Measurements from ENCODE around the gene SHH.

Gene SHH

GRCh38 chr7:155804897-155805825, 7.1 kb downstream of the SHH start:
- DNase-seq: peak; percentile 69

DNA sequence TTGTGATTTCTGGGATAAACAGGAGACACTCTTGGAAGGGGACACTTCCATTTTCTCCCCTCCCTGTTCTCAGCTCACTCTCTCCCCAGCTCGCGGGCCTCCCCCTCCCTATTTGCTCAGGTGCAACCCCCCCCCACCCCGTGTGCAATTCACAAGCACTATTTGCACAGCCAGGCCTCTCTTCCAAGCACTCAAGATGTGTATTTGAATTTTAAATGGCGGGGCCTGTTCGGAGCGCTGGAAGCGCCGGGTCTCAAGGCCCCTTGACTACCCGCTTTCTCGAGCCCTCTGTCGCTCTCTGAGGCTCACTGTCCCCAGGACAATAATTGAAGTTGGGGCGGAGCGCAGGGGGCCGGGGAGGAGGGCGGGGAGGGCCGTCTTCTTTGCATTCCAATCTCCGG, 7.8 kb downstream of the SHH start:
- DNase-seq: no peak

- DNase-seq: peak; percentile 30
These were observed 8.6 kb downstream of the SHH start for GRCh38 chr7:155803418-155804376.

DNA sequence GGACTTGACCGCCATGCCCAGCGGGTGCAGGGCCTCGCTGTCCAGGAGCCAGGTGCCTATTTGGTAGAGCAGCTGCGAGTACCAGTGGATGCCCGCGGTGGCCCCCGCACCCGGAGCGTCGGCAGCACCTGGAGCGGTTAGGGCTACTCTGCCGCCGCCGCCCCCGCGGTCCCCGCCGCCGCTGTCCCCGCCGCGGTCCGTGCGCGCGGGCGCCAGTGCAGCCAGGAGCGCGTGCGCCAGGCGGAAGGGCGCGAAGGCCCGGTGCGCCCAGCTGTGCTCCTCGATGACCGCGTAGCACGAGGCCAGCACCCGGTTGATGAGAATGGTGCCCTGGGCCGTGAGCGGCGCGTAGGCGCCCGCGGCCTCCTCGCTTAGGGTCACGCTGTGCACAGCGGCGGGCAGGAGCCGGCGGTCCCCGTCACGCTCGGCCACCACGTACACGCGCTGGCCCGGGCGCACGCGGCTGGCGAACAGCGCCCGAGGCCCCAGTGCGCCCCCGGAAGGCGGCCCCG, 9.3 kb downstream of the SHH start:
- no peak for DNase-seq

GRCh38 chr7:155802291-155802690, 10.0 kb downstream of the SHH start:
- no peak for DNase-seq

- DNase-seq: no peak
These were observed 11.5 kb downstream of the SHH start for GRCh38 chr7:155800741-155801267.

GRCh38 chr7:155800301-155800700, 12.0 kb downstream of the SHH start:
- DNase-seq: no peak

DNA sequence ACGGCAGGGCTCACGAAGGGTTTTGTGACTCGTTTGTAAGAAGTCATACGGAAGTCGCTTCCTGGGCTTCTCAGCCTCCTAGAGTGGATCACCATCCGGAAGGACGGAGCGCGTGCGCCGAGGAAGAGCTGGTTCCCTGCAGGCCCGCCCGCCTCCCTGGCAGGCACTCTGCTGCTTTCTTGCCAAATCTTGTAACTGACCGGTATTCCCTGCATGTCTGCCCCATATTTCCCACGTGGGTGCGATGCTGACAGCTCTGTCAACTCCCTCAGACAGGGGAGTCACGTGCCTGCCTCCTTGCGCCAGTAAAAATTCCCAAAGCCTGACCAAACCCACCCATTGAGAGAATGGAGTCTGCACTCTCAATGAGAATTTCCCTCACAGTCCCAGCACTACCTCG, 12.7 kb downstream of the SHH start:
- DNase-seq: no peak

- no peak for DNase-seq
These were observed 13.4 kb downstream of the SHH start for GRCh38 chr7:155798673-155799439.

GRCh38 chr7:155797262-155798250, 14.7 kb downstream of the SHH start:
- DNase-seq: no peak

GRCh38 chr7:155796381-155797261, 15.6 kb downstream of the SHH start:
- peak; percentile 77 for DNase-seq

DNA sequence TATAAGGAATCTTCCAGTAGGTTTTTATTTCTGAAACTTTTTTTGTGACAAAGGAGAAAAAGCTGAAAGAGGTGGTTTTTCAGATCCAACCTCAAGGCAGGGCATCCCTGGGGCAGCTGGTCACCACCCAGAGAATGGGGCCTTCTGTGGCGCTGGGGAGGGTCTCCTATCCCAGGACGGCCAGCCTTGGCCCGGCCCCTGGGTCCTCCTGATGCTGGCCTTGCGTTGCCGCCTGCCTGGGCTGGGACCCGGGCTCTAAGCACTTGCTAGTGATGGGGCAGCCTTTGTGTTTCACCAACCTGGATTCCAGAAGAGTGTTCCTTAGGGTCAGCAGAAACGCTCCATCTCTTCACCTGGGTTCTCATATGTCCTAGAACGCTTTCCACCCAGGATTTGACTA, 16.3 kb downstream of the SHH start:
- DNase-seq: no peak

DNA sequence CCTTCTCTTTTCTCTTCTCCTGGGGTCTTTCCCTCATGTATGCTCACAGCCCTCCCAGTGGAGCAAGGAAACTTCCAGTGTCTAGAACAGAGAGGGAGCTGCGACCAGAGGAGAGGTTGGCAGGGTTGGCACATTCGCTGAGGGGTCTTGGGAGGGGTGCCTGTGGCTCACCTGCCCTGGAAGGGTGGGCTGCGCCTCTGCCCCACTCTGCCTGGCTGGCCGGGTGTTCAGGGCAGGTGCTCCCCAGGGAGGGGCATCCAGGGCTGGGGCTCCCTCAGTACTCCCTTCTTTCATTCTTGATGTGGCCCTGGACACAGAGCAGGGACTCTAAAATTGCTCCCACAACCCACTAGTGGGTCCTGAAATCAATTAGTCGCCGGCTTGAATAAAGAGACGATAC, 16.9 kb downstream of the SHH start:
- DNase-seq: no peak

DNA sequence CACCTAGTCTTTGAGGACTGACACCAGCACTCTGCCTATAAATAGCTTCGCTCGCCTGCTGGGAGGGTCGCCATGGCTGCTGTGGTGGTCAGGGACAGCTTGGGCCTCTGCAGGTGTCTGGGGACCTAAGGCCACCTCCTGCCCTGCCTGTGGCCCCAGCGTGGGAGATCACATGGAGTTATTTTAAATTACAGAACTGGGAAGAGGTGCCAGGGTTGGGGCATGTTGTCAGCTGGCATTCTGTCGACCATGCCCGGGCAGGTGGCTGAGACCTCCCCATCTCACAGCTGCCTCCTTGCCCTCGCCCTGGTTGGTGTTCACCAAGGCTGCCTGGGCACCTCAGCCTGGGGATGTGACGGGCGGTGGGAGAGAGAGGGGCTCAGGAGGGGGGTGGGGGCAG, 18.1 kb downstream of the SHH start:
- DNase-seq: no peak

DNA sequence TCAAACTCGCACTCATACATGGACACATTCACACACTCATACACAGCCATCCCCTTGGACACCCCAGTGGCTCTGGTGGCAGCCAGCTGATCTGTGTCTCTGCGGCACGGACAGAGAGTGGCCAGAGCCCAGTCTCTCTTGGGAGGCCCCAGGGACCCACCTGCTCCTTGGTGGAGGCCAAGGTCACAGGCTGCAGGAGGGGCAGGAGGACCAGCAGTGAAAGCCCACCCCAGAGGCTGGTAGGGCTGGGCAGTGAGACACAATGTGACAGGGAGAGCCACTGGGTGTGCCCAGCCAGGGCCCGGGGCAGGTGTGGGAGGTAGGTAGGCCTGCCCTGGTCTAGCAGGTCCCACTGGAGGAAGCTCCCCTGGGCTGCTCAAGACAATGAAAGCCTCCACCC, 18.5 kb downstream of the SHH start:
- DNase-seq: no peak

GRCh38 chr7:155792999-155793560, 19.2 kb downstream of the SHH start:
- no peak for DNase-seq

DNA sequence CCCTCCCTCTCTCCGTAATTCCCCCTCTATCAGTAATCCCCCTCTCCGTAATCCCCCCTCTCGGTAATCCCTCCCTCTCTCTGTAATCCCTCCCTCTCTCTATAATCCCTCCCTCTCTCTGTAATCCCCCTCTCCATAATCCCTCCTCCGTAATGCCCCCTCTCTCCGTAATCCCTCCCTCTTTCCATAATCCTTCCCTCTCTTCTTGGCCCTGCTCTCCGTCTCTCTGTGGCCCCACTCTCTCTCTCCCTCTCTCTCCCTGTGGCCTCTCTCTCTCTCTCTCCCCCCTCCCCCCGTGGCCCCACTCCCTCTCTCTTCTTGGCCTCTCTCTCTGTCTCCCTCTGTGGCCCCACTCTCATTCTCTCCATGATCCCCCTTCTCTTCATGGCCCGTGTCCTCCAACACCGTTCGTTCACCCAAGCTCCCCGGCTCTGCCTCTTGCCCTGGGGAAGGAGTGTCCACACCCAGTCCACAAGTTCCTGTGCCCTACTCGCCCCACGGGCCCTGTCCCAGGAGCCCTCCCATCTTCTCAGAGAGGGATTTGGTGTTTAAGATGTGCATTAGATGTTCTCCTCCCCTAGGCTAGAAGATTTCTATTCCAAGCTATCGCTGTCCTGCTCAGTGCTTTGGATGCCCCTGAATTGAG, 19.8 kb downstream of the SHH start:
- no peak for DNase-seq

DNA sequence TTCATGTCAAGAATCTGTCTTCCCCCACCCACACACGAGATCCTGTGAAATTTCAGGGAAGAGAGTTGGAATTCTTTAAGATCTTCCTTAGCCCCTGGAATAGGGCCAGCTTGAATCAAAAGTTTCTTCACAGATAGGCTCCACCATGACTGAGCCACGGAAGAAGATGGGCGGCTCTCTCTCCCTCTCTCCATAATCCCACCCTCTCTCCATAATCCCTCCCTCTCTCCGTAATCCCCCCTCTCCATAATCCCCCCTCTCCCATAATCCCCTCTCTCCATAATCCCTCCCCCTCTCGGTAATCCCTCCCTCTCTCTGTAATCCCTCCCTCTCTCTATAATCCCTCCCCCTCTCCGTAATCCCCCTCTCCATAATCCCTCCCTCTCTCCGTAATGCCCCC, 20.4 kb downstream of the SHH start:
- no peak for DNase-seq

GRCh38 chr7:155791214-155791737, 21.0 kb downstream of the SHH start:
- no peak for DNase-seq
